GM23338 (cell line): ENCODE results near the gene EXOC1L. TPM values are rescaled to one million over a fixed set of nuclear protein-coding genes. Genes with fewer than 3 reads are reported as not detected.
A peak's percentile ranks its signal among the peaks of the same experiment; 100 is the strongest.

Experiments
- ATAC-seq: fragments of 200-7000 bp; cut with Tn5 transposase; 3 replicates; pipeline ENCODE4 v1.9.1; 2020
- DNase-seq: peaks from one replicate; pipeline ENCODE4 v3.0.0-alpha.2; 2015; ENCODE audit warnings: low spot score
- H2AFZ ChIP-seq: fragments of 200-600 bp; sonication (generic); 2 replicates; pipeline ENCODE4 v1.8.0; 2016; ENCODE audit warnings: antibody characterized with exemption, mild to moderate bottlenecking, moderate library complexity
- H3F3A ChIP-seq: fragments of 200-600 bp; sonication (generic); replicated peaks from 2 replicates; pipeline ENCODE4 v1.8.0; 2017; ENCODE audit warnings: antibody characterized with exemption, mixed run types, low read depth
- H3K27ac ChIP-seq: fragments of 200-600 bp; sonication (generic); 2 replicates; pipeline ENCODE4 v1.6.1; 2016; ENCODE audit warnings: low read depth
- H3K27me3 ChIP-seq: fragments of 200-600 bp; sonication (generic); 2 replicates; pipeline ENCODE4 v1.8.0; 2016; ENCODE audit warnings: mild to moderate bottlenecking, mixed run types, moderate library complexity; ENCODE audit not compliant: insufficient read depth
- H3K36me3 ChIP-seq: fragments of 200-600 bp; sonication (generic); 2 replicates; pipeline ENCODE4 v1.8.0; 2016; ENCODE audit warnings: mild to moderate bottlenecking; ENCODE audit not compliant: insufficient read depth
- H3K4me1 ChIP-seq: fragments of 200-600 bp; sonication (generic); 2 replicates; pipeline ENCODE4 v1.8.0; 2016; ENCODE audit warnings: mild to moderate bottlenecking, moderate library complexity; ENCODE audit not compliant: insufficient read depth
- H3K4me2 ChIP-seq: fragments of 200-600 bp; sonication (generic); 2 replicates; pipeline ENCODE4 v1.7.1; 2017; ENCODE audit warnings: mixed run types
- H3K4me3 ChIP-seq: fragments of 200-600 bp; sonication (generic); 2 replicates; pipeline ENCODE4 v1.6.1; 2016; ENCODE audit warnings: mixed run types
- H3K79me2 ChIP-seq: fragments of 200-600 bp; sonication (generic); replicated peaks from 2 replicates; pipeline ENCODE4 v1.8.0; 2017; ENCODE audit warnings: mild to moderate bottlenecking; ENCODE audit not compliant: insufficient read depth
- H3K9me2 ChIP-seq: fragments of 200-600 bp; sonication (generic); 2 replicates; pipeline ENCODE4 v1.8.0; 2017; ENCODE audit not compliant: insufficient read depth
- H4K20me1 ChIP-seq: fragments of 200-600 bp; sonication (generic); replicated peaks from 2 replicates; pipeline ENCODE4 v1.8.0; 2017; ENCODE audit warnings: mild to moderate bottlenecking; ENCODE audit not compliant: insufficient read depth
- H3K27ac Mint-ChIP-seq: 2 replicates; pipeline ENCODE4 v1.8.0; 2020; ENCODE audit warnings: inconsistent platforms, mild to moderate bottlenecking, moderate library complexity, mixed read lengths
- H3K27me3 Mint-ChIP-seq: 3 replicates; pipeline ENCODE4 v1.8.0; 2022; ENCODE audit warnings: low read depth, mild to moderate bottlenecking, moderate library complexity, mixed read lengths, inconsistent platforms; ENCODE audit not compliant: insufficient read depth, poor library complexity
- H3K36me3 Mint-ChIP-seq: 3 replicates; pipeline ENCODE4 v1.8.0; 2021; ENCODE audit warnings: low read depth, mild to moderate bottlenecking, inconsistent platforms, moderate library complexity, mixed read lengths
- H3K4me1 Mint-ChIP-seq: 3 replicates; pipeline ENCODE4 v1.8.0; 2020; ENCODE audit warnings: mild to moderate bottlenecking, inconsistent platforms, mixed read lengths
- H3K4me3 Mint-ChIP-seq: 3 replicates; pipeline ENCODE4 v1.8.0; 2021; ENCODE audit warnings: moderate library complexity, mild to moderate bottlenecking, inconsistent platforms, mixed read lengths
- H3K9me3 Mint-ChIP-seq: 3 replicates; pipeline ENCODE4 v1.8.0; 2020; ENCODE audit warnings: moderate library complexity, mild to moderate bottlenecking, inconsistent platforms, mixed read lengths
- CREB1 ChIP-seq: fragments of 250-450 bp; sonication (Bioruptor Pico); IDR thresholded peaks from 2 replicates; pipeline ENCODE4 v1.5.0; 2020; ENCODE audit warnings: low read depth, mild to moderate bottlenecking, moderate library complexity
- CTCF ChIP-seq, 2 experiments: fragments of 200-600 bp in 1 of 2; sonication (generic) in 1 of 2; conservative IDR thresholded peaks; 2 replicates each; pipeline versions ENCODE4 v1.5.1 to v1.6.1; 2016 to 2017; ENCODE audit warnings: antibody characterized with exemption in 2 of 2, low read depth in 2 of 2, mild to moderate bottlenecking in 2 of 2, moderate library complexity in 1 of 2
- EZH2 ChIP-seq: fragments of 200-600 bp; sonication (generic); IDR thresholded peaks from one replicate; pipeline ENCODE4 v1.8.0; 2017; ENCODE audit warnings: antibody characterized with exemption, mild to moderate bottlenecking, low read depth; ENCODE audit not compliant: unreplicated experiment
- ZNF114 ChIP-seq: fragments of 250-450 bp; sonication (Bioruptor Pico); IDR thresholded peaks from 2 replicates; pipeline ENCODE4 v1.5.0; 2020; ENCODE audit warnings: mild to moderate bottlenecking, moderate library complexity
- ZNF462 ChIP-seq: fragments of 250-450 bp; sonication (Bioruptor Pico); IDR thresholded peaks from 2 replicates; pipeline ENCODE4 v1.5.0; 2020; ENCODE audit warnings: mild to moderate bottlenecking, moderate library complexity
- long read RNA-seq: library from polyadenylated mRNA; unstranded; transcript quantifications from one replicate; pipeline ENCODE4 v2.0.0, GENCODE V29; 2020; ENCODE audit not compliant: unreplicated experiment
- polyA plus RNA-seq: library from polyadenylated mRNA; unstranded; fragments of >200 nt; fragmentation: Nextera tagmentation; extraction: Ambion mirVana; gene quantifications from 2 replicates; pipeline ENCODE4 v1.2.1, GENCODE V29; 2016
- total RNA-seq: library from RNA; depleted of rRNA; stranded (reverse); fragments of >200 nt; shearing (Covaris generic); gene quantifications from 2 replicates; pipeline ENCODE4 v1.2.3, GENCODE V29; 2014; rRNA removed

The EXOC1L gene
- total RNA-seq (not detected in 2 replicates), polyA plus RNA-seq (not detected in 2 replicates)
- long read RNA-seq, result 0 reads

GRCh38 chr4:55819634-55820033 lies at the start of gene EXOC1L:
Gene EXOC1L, plus strand, starts transcription at chr4:55819790. Its CDS starts 237 bp downstream, at chr4:55820027.
- Mint-ChIP-seq H3K4me3 (peak within 1 kb of the TSS; percentile 57), H3K27me3 (peaks cover 3% of the 10 kb centered on the region), H3K4me1 (peaks cover 5% of the 10 kb centered on the region; the same call in 2 of the 3 replicates), H3K9me3 (no peaks in the 10 kb centered on the region), H3K36me3 (no peaks in the 10 kb centered on the region), H3K27ac (peak within 1 kb of the TSS; percentile 20; the same call in 1 of the 2 replicates)
- peak within 1 kb of the TSS; percentile 79 for H2AFZ ChIP-seq
- H3K4me3 ChIP-seq, result peak within 1 kb of the TSS; percentile 31; the same call in 1 of the 2 replicates
- no peaks in the 10 kb centered on the region for H3F3A ChIP-seq
- no peaks in the 10 kb centered on the region for H3K9me2 ChIP-seq
- 0 out of 2 replicates have a peak, but pooled peaks cover 5% of the 10 kb centered on the region for H3K4me1 ChIP-seq
- ATAC-seq, result peak; percentile 100
- 0 out of 2 replicates have a peak, but pooled peaks have one; percentile 22 for TF ChIP-seq ZNF462
- TF ChIP-seq CTCF (conservative IDR thresholded peaks at IDR 0.05; ENCODE audit: low read depth in 2 of 2), result peak in 1 of 2 experiments; percentile 36; a peak in 2 of 4 replicates
- TF ChIP-seq ZNF114, result no peak
- TF ChIP-seq EZH2, result no peak
- TF ChIP-seq CREB1 (CRISPR knock-in tag), result peak; percentile 65
- no peaks in the 10 kb centered on the region for H3K36me3 ChIP-seq
- H4K20me1 ChIP-seq, result no peaks in the 10 kb centered on the region
- H3K27ac ChIP-seq, result no peak within 1 kb of the TSS
- peak within 1 kb of the TSS; percentile 46; the same call in 1 of the 2 replicates for H3K4me2 ChIP-seq
- no peaks in the 10 kb centered on the region for H3K79me2 ChIP-seq
- no peaks in the 10 kb centered on the region for H3K27me3 ChIP-seq
- DNase-seq, result peak; percentile 93
